HG03175 (cell line): ENCODE results near the gene DUSP22.

ENCODE experiments used
- ATAC-seq: cut with Tn5 transposase; IDR thresholded peaks from one replicate; pipeline ENCODE4 v1.9.1; 2021; ENCODE audit warnings: mild to moderate bottlenecking, moderate library complexity; ENCODE audit not compliant: unreplicated experiment

DUSP22 gene

DNA sequence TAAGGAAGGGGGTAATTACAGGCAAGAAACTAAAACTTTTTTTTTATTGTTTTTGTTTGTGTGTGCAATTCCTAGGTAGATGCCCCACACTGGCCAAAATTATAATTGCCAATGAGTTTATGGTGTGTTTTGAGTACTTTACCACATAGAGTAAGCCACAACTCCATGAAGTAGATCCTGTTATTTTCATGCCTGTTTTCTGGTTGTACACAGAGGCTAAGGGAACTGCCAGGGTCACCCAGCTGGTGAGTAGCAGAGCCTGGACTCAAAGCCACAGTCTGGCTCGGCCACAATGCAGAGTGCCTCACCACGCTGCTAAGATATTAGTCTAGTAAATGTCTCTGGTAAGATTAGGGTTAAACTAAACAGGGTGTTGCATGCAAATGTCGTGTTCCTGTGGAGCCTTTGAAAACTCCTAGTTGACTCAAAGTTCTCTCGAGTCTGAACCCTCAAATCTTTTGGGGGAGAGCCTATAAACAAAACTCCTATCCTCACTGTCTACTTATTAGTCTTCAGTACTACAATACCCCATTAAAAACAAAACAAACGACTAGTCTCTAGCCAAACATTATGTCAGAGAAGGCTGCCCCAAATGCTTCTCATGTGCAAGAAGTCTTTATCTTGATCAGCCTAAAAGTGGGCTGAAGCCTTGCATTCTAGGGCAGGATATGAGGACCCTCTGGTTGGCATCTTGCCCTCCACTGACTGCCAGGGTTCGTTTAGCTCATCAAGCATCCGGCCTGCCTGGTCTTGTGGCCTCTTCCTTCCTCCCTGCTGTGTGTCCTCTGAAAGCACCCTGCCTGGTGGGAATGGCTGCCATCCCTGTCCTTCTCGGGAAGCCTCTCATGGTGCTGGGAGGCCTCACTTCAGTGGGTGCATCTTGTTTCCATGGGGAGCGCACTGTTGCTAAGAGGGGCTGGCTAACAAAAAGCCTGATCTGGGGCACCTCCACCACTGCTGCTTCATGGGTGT, 4.2 kb downstream of the DUSP22 start:
- ATAC-seq: no peak

DNA sequence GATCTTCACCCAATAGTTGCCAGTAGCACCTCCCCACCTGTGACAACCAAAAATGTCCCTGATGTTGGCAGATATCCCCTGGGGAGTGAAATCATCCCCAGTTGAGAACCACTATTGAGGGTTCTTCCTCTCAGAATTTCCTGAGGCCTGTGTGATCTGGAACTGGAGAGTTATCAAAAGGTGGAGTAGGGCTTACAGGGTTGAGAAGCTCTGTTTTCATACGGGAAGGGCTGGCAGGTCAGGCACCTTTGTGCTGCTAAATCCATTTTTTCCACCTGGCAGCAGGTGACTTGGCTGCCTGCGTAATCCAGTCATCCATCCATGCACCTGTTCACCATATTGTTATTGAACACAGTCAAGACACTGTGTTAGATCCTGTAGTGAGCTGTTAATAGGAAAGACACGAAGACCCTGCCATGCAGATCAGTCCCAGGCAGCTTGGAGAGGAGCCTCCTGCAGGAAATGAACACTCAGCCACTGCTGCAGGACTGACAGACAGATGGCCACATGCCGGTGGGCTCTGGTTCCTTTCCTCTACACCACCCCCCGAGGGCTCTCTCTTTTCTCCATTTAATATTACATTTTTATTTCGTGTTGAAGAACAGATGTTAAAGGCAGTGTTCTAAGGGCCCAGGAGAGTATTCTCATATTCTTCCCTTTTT, 5.4 kb downstream of the DUSP22 start:
- ATAC-seq: no peak

- no peak for ATAC-seq
These were observed 6.2 kb downstream of the DUSP22 start for GRCh38 chr6:298233-299103.

- ATAC-seq: no peak
These were observed 7.1 kb downstream of the DUSP22 start for GRCh38 chr6:299104-299980.

DNA sequence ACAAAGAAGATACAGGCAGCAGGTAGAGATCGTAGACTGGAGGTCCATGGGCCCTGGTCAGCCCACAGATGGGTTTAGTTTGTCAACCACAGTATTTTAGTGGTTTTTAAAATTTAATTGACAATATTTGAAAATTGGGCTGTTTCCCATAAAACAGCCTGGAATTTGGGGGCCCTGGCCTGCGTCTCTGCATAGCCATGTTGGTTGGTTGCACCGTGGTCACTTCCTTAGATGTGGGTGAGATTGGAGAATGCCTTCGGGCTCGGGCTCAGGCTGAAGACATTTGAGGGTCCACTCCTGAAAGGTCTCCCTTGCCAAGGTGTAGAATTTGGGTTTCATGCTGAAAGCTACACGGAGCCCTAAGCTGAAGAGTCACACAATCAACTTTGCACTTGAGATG, 7.7 kb downstream of the DUSP22 start:
- ATAC-seq: no peak

- ATAC-seq: no peak
These were observed 8.4 kb downstream of the DUSP22 start for GRCh38 chr6:300494-301198.

GRCh38 chr6:301526-301925, 9.2 kb downstream of the DUSP22 start:
- ATAC-seq: no peak

- no peak for ATAC-seq
These were observed 9.8 kb downstream of the DUSP22 start for GRCh38 chr6:301929-302705.

DNA sequence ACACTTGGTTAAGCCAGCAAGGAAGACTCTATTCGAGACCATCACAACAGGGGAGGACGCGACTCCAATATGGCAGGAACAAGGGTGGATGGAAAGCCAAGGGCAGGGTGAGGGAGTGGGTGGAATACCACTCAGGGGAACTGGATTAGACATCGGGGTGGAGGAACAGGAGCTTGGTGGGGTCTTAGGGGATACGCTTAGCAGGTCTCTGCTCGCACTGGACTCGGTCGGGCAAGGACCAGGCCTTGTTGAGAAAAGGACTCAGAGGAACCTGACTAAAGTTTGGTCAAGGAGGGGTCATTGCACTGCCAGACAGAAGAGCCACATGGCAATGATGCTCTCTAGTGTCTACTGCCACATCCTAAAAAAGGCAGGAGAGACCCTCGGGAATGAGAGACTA, 10.5 kb downstream of the DUSP22 start:
- ATAC-seq: no peak

GRCh38 chr6:303263-303662, 11.0 kb downstream of the DUSP22 start:
- ATAC-seq: no peak

- ATAC-seq: no peak
These were observed 11.8 kb downstream of the DUSP22 start for GRCh38 chr6:303948-304558.

GRCh38 chr6:304833-305370, 12.6 kb downstream of the DUSP22 start:
- ATAC-seq: no peak

GRCh38 chr6:305371-306206, 13.3 kb downstream of the DUSP22 start:
- ATAC-seq: peak; percentile 89

DNA sequence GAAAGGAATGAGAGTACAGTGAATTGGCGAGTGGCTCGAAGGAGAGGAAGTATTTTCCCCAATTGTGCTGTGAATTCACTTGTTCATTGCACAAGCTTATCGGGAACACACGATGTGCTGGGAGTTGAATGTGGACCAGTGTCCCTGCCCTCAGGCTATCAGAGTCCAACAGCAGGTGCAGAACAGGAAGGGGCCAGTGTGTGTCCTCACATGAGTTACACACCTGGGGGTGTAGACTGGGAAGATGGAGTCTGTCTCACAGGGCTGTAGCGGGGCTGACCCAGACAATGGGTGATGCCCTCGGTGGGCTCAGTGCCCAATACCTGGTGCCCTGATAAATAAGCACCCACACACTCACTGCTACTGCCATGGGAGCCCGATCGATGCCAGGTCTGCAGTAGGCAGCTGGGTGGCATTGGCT, 14.4 kb downstream of the DUSP22 start:
- ATAC-seq: no peak

DNA sequence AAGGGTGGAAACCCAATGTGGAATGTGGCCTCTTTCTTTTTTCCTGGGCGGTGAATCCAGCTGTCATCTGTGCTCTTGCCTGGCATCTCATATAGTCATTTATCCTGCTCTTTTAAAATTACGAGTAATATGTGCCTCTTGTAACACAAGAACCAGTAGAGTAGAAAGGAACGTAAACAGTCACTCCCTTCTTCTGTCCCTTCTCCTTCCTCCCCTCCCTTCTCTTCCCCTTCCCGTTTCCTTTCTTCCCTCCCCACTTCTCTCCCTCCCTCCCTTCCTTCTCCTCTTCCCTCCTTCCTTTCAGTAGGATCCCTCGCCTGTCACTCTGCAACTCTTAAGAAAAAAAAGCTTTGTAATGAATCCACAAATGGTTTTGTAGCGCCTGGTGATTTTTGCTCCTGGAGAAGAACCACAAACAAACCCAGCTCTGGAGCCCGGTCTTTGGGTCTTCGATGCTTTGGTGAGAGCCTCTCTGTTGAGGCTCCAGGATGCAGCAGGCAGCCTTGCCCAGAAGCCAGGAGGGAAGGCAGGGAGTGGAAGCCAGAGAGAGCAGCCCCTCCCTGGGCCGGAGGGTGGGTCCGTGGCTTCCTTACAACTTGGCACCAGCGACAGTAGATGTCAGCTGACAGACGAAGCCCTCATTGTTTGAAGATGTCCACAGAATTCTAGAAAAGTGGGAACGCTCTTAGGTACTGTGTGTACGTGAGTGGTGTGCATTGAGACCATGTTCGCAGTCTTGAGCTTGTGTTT, 15.0 kb downstream of the DUSP22 start:
- no peak for ATAC-seq

- ATAC-seq: no peak
These were observed 15.6 kb downstream of the DUSP22 start for GRCh38 chr6:307874-308273.

GRCh38 chr6:308307-308706, 16.0 kb downstream of the DUSP22 start:
- ATAC-seq: no peak
